Measurements from ENCODE around the gene METTL24.

DNA sequence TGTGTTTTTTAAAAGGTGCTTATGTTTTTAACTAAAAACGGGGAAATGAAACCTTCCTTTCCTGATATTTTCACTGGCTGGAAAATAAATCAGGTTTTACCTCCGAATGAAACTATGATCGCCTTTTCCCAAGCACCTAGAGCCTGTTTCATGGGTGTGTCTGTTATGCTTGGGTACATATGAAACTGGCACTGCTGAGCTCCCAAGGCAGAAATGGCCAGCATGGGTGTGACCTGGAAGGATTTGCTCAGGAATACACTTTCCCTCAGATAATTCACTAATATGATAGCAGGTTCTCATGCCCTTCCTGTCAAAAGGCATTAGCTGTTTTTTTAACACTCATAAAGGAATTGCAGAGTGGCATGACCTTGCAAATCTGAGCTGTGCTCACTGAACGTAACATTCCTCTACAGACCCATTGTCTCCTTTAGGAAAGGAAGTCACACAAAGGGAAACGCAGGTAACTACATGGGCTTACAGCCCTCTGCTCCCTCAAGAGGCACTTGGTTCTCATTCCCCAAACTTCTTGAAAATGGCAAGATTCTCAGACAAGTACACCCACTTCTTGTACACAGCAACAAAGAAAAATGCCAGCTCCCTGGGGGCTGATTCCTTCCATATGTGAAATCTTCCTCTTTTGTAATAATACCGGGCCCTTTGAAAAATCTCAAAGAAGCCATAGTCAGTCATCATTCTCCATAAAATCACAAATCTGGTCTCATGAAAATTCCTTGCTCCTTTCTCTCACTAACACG, 72.7 kb downstream of the METTL24 start:
- TF ChIP-seq MXI1 (IDR thresholded peaks at IDR 0.05; ENCODE audit: borderline replicate concordance, low read depth, low read length) (no peak), AKAP8 (CRISPR knock-in tag; IDR thresholded peaks at IDR 0.05) (no peak), ZNF280B (CRISPR knock-in tag; IDR thresholded peaks at IDR 0.05; ENCODE audit: borderline replicate concordance) (no peak), SALL2 (CRISPR knock-in tag; IDR thresholded peaks at IDR 0.05) (no peak), YY1 (IDR thresholded peaks at IDR 0.05; ENCODE audit: insufficient read depth, insufficient replicate concordance, low read depth, low read length) (no peak), JUND (CRISPR knock-in tag; IDR thresholded peaks at IDR 0.05) (no peak), EP300 (IDR thresholded peaks at IDR 0.05; ENCODE audit: low read depth in 2 of 2, low read length in 2 of 2) (no peak), EP300 (CRISPR knock-in tag; IDR thresholded peaks at IDR 0.05; ENCODE audit: borderline replicate concordance) (no peak)
- TF ChIP-seq, protein P1, sequence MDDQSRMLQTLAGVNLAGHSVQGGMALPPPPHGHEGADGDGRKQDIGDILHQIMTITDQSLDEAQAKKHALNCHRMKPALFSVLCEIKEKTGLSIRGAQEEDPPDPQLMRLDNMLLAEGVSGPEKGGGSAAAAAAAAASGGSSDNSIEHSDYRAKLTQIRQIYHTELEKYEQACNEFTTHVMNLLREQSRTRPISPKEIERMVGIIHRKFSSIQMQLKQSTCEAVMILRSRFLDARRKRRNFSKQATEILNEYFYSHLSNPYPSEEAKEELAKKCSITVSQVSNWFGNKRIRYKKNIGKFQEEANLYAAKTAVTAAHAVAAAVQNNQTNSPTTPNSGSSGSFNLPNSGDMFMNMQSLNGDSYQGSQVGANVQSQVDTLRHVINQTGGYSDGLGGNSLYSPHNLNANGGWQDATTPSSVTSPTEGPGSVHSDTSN (CRISPR knock-in tag; IDR thresholded peaks at IDR 0.05; ENCODE audit: borderline replicate concordance): no peak

Data from HepG2 (cell line).